ENCODE data around the gene ABHD1. TPM values are rescaled to one million over a fixed set of nuclear protein-coding genes. Genes with fewer than 3 reads are reported as not detected.

Gene ABHD1
- total RNA-seq, 1 donor from 2014 or later: not detected

DNA sequence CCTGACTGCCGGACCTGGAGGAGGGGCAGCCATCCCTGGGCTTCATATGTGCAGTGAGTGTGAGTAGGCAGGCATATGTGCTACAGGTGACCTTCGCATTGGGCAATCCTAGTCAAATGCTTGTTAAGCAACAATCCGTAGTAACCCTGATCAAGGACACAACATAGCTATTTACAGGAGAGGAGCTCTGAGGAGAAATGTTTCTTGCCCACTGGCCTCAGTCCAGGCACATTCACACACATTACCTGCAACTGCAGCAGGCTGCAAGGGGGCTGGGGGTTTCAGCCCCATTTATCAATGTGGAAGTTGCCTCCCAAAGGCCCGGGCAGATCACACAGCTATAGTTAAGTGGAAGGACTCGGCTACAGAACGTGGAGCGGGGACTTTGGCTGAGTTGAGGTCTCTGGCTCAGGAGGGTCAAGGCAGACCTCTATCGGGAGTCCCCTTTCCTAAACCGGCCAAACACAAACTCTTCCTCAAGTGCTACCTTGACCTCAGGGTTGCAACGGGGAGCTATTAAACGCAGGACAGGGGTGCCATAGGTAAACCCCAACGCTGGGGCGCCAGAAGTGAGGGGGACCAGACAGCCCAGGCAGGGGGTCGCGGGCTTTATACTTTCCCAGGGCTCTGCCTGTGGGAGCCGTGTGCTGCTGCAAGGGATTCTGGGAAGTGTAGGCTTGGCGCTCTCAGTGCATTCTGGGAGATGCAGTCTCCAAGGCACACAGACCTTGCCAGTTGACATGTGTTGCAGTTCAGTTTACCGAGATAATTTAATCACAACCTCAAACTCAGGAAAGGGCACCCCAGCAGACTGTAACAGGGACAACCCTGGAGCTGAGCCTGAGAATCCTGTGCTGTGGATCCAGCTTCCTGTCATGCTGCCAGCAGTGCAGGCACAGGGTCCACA lies 27.6 kb upstream of the ABHD1 start:
- Histone ChIP-seq H3K27me3 (ENCODE audit: control insufficient read depth, insufficient read depth, low read length) (no peaks in the 10 kb centered on the region), H3K36me3 (ENCODE audit: control insufficient read depth, insufficient read depth, low read length) (no peaks in the 10 kb centered on the region), H3K4me3 (ENCODE audit: low read depth, low read length) (no peak overlapping the region)
- DNase-seq (ENCODE audit: low read depth): peak; percentile 54
- FAIRE-seq: no peak
- TF ChIP-seq, protein P1, sequence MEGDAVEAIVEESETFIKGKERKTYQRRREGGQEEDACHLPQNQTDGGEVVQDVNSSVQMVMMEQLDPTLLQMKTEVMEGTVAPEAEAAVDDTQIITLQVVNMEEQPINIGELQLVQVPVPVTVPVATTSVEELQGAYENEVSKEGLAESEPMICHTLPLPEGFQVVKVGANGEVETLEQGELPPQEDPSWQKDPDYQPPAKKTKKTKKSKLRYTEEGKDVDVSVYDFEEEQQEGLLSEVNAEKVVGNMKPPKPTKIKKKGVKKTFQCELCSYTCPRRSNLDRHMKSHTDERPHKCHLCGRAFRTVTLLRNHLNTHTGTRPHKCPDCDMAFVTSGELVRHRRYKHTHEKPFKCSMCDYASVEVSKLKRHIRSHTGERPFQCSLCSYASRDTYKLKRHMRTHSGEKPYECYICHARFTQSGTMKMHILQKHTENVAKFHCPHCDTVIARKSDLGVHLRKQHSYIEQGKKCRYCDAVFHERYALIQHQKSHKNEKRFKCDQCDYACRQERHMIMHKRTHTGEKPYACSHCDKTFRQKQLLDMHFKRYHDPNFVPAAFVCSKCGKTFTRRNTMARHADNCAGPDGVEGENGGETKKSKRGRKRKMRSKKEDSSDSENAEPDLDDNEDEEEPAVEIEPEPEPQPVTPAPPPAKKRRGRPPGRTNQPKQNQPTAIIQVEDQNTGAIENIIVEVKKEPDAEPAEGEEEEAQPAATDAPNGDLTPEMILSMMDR (IDR thresholded peaks at IDR 0.05; ENCODE audit: insufficient read depth, low read length, severe bottlenecking): no peak

DNA sequence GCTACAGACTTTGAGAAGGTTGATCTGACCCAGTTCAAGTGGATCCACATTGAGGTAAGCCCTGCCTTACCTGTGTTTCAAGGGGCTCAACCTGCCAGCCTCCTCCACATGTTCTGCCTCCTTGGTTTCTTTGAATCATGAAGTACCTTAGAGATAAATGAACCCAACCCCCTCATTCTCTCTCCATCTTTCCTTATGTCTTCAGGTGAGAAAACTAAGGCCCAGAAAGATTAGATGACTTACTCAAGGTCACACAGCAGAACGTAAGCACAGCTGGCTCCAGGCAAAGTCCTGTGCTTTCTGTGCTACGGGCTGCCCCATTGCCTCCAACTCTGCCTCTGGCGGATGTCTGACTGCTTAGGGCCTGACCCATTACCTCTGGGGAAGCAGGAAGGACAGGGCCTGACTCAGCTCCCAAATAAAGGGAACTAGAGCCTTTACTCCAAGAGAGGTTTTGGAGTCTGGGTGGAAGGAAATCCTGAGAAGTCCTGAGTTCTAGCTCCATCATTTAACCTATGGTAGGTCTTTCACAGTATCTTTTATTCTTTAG lies 26.8 kb upstream of the ABHD1 start:
- no peak for FAIRE-seq
- Histone ChIP-seq H3K36me3 (ENCODE audit: control insufficient read depth, insufficient read depth, low read length) (no peaks in the 10 kb centered on the region), H3K4me3 (ENCODE audit: low read depth, low read length) (no peak overlapping the region), H3K27me3 (ENCODE audit: control insufficient read depth, insufficient read depth, low read length) (no peaks in the 10 kb centered on the region)
- no peak for DNase-seq (ENCODE audit: low read depth)
- TF ChIP-seq, protein P1 (IDR thresholded peaks at IDR 0.05; ENCODE audit: insufficient read depth, low read length, severe bottlenecking): no peak

DNA sequence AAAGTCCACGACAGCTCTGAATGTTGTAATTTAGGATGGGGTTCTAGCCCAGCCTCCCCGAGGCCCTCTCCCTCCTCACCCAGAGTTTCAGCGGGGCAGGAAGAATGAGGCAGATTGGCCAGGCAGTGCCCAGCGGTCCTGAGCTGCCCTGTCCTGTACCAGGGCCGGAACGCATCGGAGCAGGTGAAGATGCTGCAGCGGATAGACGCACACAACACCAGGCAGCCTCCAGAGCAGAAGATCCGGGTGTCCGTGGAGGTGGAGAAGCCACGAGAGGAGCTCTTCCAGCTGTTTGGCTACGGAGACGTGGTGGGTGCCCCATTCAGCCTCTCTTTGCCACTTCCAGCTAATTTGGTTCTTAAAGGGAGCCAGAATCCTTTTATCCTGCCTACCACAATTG lies 26.3 kb upstream of the ABHD1 start:
- H3K4me3 ChIP-seq (ENCODE audit: low read depth, low read length): no peak overlapping the region
- no peaks in the 10 kb centered on the region for H3K27me3 ChIP-seq (ENCODE audit: control insufficient read depth, insufficient read depth, low read length)
- TF ChIP-seq, protein P1 (IDR thresholded peaks at IDR 0.05; ENCODE audit: insufficient read depth, low read length, severe bottlenecking): no peak
- no peaks in the 10 kb centered on the region for H3K36me3 ChIP-seq (ENCODE audit: control insufficient read depth, insufficient read depth, low read length)
- FAIRE-seq (no peak), DNase-seq (ENCODE audit: low read depth) (no peak)

DNA sequence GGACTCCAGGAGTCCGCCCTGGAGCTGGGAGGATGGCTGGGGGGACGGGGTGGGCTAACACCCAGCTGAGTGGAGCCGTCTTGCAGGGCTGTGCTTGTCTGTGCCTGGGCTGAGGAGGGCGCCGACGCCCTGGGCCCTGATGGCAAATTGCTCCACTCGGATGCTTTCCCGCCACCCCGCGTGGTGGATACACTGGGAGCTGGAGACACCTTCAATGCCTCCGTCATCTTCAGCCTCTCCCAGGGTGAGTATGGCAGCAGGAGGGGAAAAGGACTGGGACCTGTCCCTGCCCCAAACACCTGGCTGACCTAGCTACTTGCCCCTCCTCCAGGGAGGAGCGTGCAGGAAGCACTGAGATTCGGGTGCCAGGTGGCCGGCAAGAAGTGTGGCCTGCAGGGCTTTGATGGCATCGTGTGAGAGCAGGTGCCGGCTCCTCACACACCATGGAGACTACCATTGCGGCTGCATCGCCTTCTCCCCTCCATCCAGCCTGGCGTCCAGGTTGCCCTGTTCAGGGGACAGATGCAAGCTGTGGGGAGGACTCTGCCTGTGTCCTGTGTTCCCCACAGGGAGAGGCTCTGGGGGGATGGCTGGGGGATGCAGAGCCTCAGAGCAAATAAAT lies 24.2 kb upstream of the ABHD1 start:
- no peak for FAIRE-seq
- Histone ChIP-seq H3K36me3 (ENCODE audit: control insufficient read depth, insufficient read depth, low read length) (no peaks in the 10 kb centered on the region), H3K27me3 (ENCODE audit: control insufficient read depth, insufficient read depth, low read length) (no peaks in the 10 kb centered on the region), H3K4me3 (ENCODE audit: low read depth, low read length) (no peak overlapping the region)
- DNase-seq (ENCODE audit: low read depth): no peak
- TF ChIP-seq, protein P1 (IDR thresholded peaks at IDR 0.05; ENCODE audit: insufficient read depth, low read length, severe bottlenecking): no peak

DNA sequence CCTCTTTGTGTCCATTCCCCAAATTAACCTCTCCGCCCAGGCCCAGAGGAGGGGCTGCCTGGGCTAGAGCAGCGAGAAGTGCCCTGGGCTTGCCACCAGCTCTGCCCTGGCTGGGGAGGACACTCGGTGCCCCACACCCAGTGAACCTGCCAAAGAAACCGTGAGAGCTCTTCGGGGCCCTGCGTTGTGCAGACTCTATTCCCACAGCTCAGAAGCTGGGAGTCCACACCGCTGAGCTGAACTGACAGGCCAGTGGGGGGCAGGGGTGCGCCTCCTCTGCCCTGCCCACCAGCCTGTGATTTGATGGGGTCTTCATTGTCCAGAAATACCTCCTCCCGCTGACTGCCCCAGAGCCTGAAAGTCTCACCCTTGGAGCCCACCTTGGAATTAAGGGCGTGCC lies 23.6 kb upstream of the ABHD1 start:
- no peak for FAIRE-seq
- TF ChIP-seq, protein P1 (IDR thresholded peaks at IDR 0.05; ENCODE audit: insufficient read depth, low read length, severe bottlenecking): no peak

More for the DNA sequence above, 23.6 kb upstream of the ABHD1 start:
- H3K36me3 ChIP-seq (ENCODE audit: control insufficient read depth, insufficient read depth, low read length): no peaks in the 10 kb centered on the region
- no peak for DNase-seq (ENCODE audit: low read depth)
- H3K27me3 ChIP-seq (ENCODE audit: control insufficient read depth, insufficient read depth, low read length): no peaks in the 10 kb centered on the region
- H3K4me3 ChIP-seq (ENCODE audit: low read depth, low read length): no peak overlapping the region
